CD4-positive, alpha-beta T cell (primary cell): ENCODE measurements around the gene RHOF. TPM values are rescaled to one million over a fixed set of nuclear protein-coding genes. Genes with fewer than 3 reads are reported as not detected.

Experiments
- ATAC-seq: fragments of 200-7000 bp; cut with Tn5 transposase; one replicate; pipeline ENCODE4 v1.10.0; 2022; ENCODE audit warnings: mild to moderate bottlenecking; ENCODE audit not compliant: poor library complexity
- CTCF ChIA-PET: fragments of 350-600 bp; sonication (Branson Sonifier 250); formaldehyde crosslinking; loops from one replicate; lab custom pipeline; 2021; ENCODE audit warnings: antibody characterized with exemption, inconsistent platforms; lab: Charles Lee
- POLR2A ChIA-PET: fragments of 350-600 bp; sonication (Branson Sonifier 250); formaldehyde crosslinking; loops from one replicate; lab custom pipeline; 2021; ENCODE audit warnings: antibody characterized with exemption, inconsistent platforms; lab: Charles Lee
- DNase-seq, 14 experiments: peaks; one replicate each; pipeline ENCODE4 v3.0.0-alpha.2; 2013 to 2020; ENCODE audit warnings: mixed read lengths in 2 of 14
- H3K27ac ChIP-seq, 2 donors: one replicate each; pipeline versions ENCODE4 v1.5.1 to v1.7.0; 2013; ENCODE audit warnings: low read length in 2 of 2, low read depth in 1 of 2, mild to moderate bottlenecking in 1 of 2
- H3K27me3 ChIP-seq, 2 experiments: 1 replicate in 1 of 2; 2 replicates in 1 of 2; pipeline versions ENCODE4 v1.6.1 to v1.7.0; 2013; ENCODE audit warnings: low read length in 2 of 2, control low read depth in 1 of 2, mild to moderate bottlenecking in 1 of 2, moderate library complexity in 1 of 2; ENCODE audit not compliant: insufficient read depth in 2 of 2, control insufficient read depth in 1 of 2
- H3K36me3 ChIP-seq: one replicate; pipeline ENCODE4 v1.6.1; 2013; ENCODE audit warnings: low read length, control low read depth; ENCODE audit not compliant: insufficient read depth
- H3K4me1 ChIP-seq: one replicate; pipeline ENCODE4 v1.6.1; 2013; ENCODE audit warnings: low read length, control low read depth; ENCODE audit not compliant: insufficient read depth
- H3K4me3 ChIP-seq: one replicate; pipeline ENCODE4 v1.5.1; 2013; ENCODE audit warnings: mild to moderate bottlenecking, low read length, moderate library complexity
- H3K9me3 ChIP-seq, 2 experiments: 1 replicate in 1 of 2; 2 replicates in 1 of 2; pipeline versions ENCODE4 v1.6.1 to v1.7.0; 2013; ENCODE audit warnings: low read length in 2 of 2, mild to moderate bottlenecking in 2 of 2, control low read depth in 1 of 2, moderate library complexity in 1 of 2; ENCODE audit not compliant: control insufficient read depth in 1 of 2, insufficient read depth in 1 of 2
- H3K27ac Mint-ChIP-seq: one replicate; pipeline ENCODE4 v1.8.0; 2020; ENCODE audit warnings: mixed read lengths
- H3K27me3 Mint-ChIP-seq: one replicate; pipeline ENCODE4 v1.8.0; 2021; ENCODE audit warnings: mixed read lengths
- H3K36me3 Mint-ChIP-seq: one replicate; pipeline ENCODE4 v1.8.0; 2021; ENCODE audit warnings: low read depth, mixed read lengths
- H3K4me1 Mint-ChIP-seq: one replicate; pipeline ENCODE4 v1.8.0; 2021; ENCODE audit warnings: low read depth, mixed read lengths
- H3K4me3 Mint-ChIP-seq: one replicate; pipeline ENCODE4 v1.8.0; 2020; ENCODE audit warnings: mild to moderate bottlenecking, mixed read lengths
- H3K9me3 Mint-ChIP-seq: one replicate; pipeline ENCODE4 v1.8.0; 2020; ENCODE audit warnings: mixed read lengths
- CTCF ChIP-seq: fragments of 200-600 bp; IDR thresholded peaks from one replicate; pipeline ENCODE4 v1.8.0; 2022; ENCODE audit warnings: antibody characterized with exemption, mild to moderate bottlenecking
- intact Hi-C, 2 experiments: fragments of 100-400 bp; cut with DNase I in 1 of 2; cut with micrococcal nuclease in 1 of 2; formaldehyde crosslinking; loops; one replicate each; pipeline versions ENCODE4 v1.15.1 to v1.9.0; 2023 to 2025; cut with DNase I, micrococcal nuclease
- total RNA-seq, 174 experiments: library from RNA in 2 of 174; stranded (reverse) in 2 of 174; gene quantifications; one replicate each; pipeline ENCODE4 v1.2.3 and lab custom pipeline; 2021 to 2026

RHOF gene
- total RNA-seq, 2 experiments from 2014 or later = 155 to 164 TPM

GRCh38 chr12:121811434-121812319 lies 18.2 kb upstream of the RHOF start:
- CTCF ChIA-PET = interaction anchor here (0.6 to 16.5 kb wide), 17 partner anchors 13 to 324 kb away, joined by 3 to 746 read pairs (median 6); partner anchors contain the start of genes PSMD9, RHOF and TMEM120B
- peak; percentile 97 for TF ChIP-seq CTCF
- Histone ChIP-seq H3K4me3 (peak overlapping the region; percentile 64), H3K27me3 (no peaks in the 10 kb centered on the region), H3K4me1 (peaks cover 74% of the 10 kb centered on the region), H3K9me3 (no peaks in the 10 kb centered on the region), H3K27ac (peak overlapping the region; percentile 1 to 44), H3K36me3 (peaks cover 83% of the 10 kb centered on the region)
- no peaks in the 10 kb centered on the region for H3K9me3 Mint-ChIP-seq
- peaks cover 58% of the 10 kb centered on the region for H3K4me1 Mint-ChIP-seq
- H3K27me3 Mint-ChIP-seq = no peaks in the 10 kb centered on the region
- peak overlapping the region; percentile 75 for H3K27ac Mint-ChIP-seq
- intact Hi-C loops = loop anchor here (1.0 to 2.0 kb wide), 6 partner anchors 12 to 115 kb away; no protein-coding TSS in a partner anchor
- POLR2A ChIA-PET = interaction anchor here (0.7 to 34.6 kb wide), 6 partner anchors 15 to 140 kb away, joined by 3 to 1869 read pairs (median 6); partner anchors contain the start of genes PSMD9, RHOF, SETD1B and TMEM120B
- H3K4me3 Mint-ChIP-seq = peak overlapping the region; percentile 79
- ATAC-seq (peak; percentile 69), DNase-seq (peak in 13 of 14 experiments; percentile 33 to 85 (median 66))
- H3K36me3 Mint-ChIP-seq = peaks cover 78% of the 10 kb centered on the region

GRCh38 chr12:121810833-121811433 lies 17.4 kb upstream of the RHOF start:
- no peak for TF ChIP-seq CTCF
- Histone ChIP-seq H3K27me3 (no peaks in the 10 kb centered on the region), H3K36me3 (peaks cover 81% of the 10 kb centered on the region), H3K27ac (peak overlapping the region; percentile 1 to 44), H3K9me3 (no peaks in the 10 kb centered on the region), H3K4me3 (peak overlapping the region; percentile 64), H3K4me1 (peaks cover 81% of the 10 kb centered on the region)
- Mint-ChIP-seq H3K4me1 (peaks cover 59% of the 10 kb centered on the region), H3K4me3 (peak overlapping the region; percentile 90), H3K9me3 (no peaks in the 10 kb centered on the region), H3K27me3 (no peaks in the 10 kb centered on the region), H3K27ac (peak overlapping the region; percentile 75), H3K36me3 (peaks cover 77% of the 10 kb centered on the region)
- intact Hi-C loops = loop anchor here in 1 of 2 experiments (1.0 kb wide), 3 partner anchors 12 to 76 kb away; no protein-coding TSS in a partner anchor
- ATAC-seq (peak; percentile 4), DNase-seq (no peak)
- ChIA-PET CTCF (interaction anchor here (1.3 to 16.5 kb wide), 9 partner anchors 14 to 124 kb away, joined by 3 to 746 read pairs (median 12); partner anchors contain the start of genes PSMD9, RHOF and TMEM120B), POLR2A (interaction anchor here (0.9 to 34.6 kb wide), 5 partner anchors 23 to 414 kb away, joined by 3 to 1869 read pairs (median 7); partner anchors contain the start of genes PSMD9, RHOF, SETD1B and TMEM120B)

- no peak overlapping the region for H3K27ac Mint-ChIP-seq
- intact Hi-C loops = no loop called here
- H3K36me3 Mint-ChIP-seq = peaks cover 73% of the 10 kb centered on the region
- H3K9me3 ChIP-seq = no peaks in the 10 kb centered on the region
- peak in 1 of 14 experiments; percentile 29 for DNase-seq
- H3K4me1 ChIP-seq = peaks cover 85% of the 10 kb centered on the region
- no peak for ATAC-seq
- H3K9me3 Mint-ChIP-seq = no peaks in the 10 kb centered on the region
- H3K4me3 Mint-ChIP-seq = peak overlapping the region; percentile 90
- no peak overlapping the region for H3K4me3 ChIP-seq
- peaks cover 78% of the 10 kb centered on the region for H3K36me3 ChIP-seq
- no peak for TF ChIP-seq CTCF
- ChIA-PET CTCF (interaction anchor here (2.5 to 16.5 kb wide), 3 partner anchors 14 to 78 kb away, joined by 18 to 746 read pairs (median 23); partner anchors contain the start of genes PSMD9 and RHOF), POLR2A (interaction anchor here (0.6 to 34.6 kb wide), 5 partner anchors 22 to 415 kb away, joined by 3 to 1869 read pairs (median 7); partner anchors contain the start of genes PSMD9, RHOF, SETD1B and TMEM120B)
- H3K27me3 Mint-ChIP-seq = no peaks in the 10 kb centered on the region
- H3K27ac ChIP-seq = no peak overlapping the region
- H3K4me1 Mint-ChIP-seq = peaks cover 57% of the 10 kb centered on the region
- H3K27me3 ChIP-seq = no peaks in the 10 kb centered on the region
Observed at GRCh38 chr12:121810234-121810817, 16.8 kb upstream of the RHOF start.
